Adrenal gland (tissue), 5 donors: ENCODE results near the gene LRRC8C.

Experiments used
- CTCF ChIP-seq, 6 experiments: fragments of 450-650 bp in 4 of 6; fragments of 200-600 bp in 2 of 6; sonication (generic) in 1 of 6; IDR thresholded peaks; 1 replicate in 5 of 6; 2 replicates in 1 of 6; pipeline versions ENCODE4 v1.5.1 to v1.8.0; 2016 to 2021; ENCODE audit warnings: antibody characterized with exemption in 6 of 6, mild to moderate bottlenecking in 2 of 6, moderate library complexity in 1 of 6
- POLR2A ChIP-seq, 2 donors: fragments of 450-650 bp; IDR thresholded peaks; one replicate each; pipeline ENCODE4 v1.6.1; 2017; ENCODE audit warnings: antibody characterized with exemption in 2 of 2, mild to moderate bottlenecking in 2 of 2, moderate library complexity in 1 of 2
- donor health status: DM: no; HTN: no; CAD: no.

- TF ChIP-seq CTCF (IDR thresholded peaks at IDR 0.05) (no peak), POLR2A (IDR thresholded peaks at IDR 0.05) (no peak)
These were observed 23.8 kb upstream of the LRRC8C start for GRCh38 chr1:89608984-89609725.
